ENCODE measurements around the gene SNRPD2.
"Not testable (repeated sequence)": the region's sequence is repeated elsewhere in the genome, so short reads cannot be mapped to it uniquely, and the experiment has no call there.

SNRPD2 gene

DNA sequence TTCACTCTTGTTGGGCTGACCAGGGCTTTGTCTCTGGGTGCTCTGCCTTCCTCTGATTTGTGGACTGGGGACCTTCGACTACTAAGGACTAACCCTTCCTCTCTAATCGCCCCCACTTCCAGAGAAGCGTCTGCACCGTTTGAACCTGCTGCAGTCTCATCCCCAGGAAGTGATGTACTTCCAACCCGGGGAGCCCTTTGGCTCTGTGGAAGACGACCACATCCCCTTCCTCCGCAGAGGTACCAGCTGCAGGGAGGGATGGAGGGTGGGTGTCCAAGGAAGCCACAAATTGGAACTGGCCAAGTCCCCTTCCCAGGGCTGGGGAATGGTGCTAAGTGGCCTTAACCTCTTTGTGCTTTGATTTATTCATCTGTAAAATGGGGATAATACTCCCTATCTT lies 9.9 kb upstream of the SNRPD2 start:
- DNase-seq (no peak), ATAC-seq (no peak)

DNA sequence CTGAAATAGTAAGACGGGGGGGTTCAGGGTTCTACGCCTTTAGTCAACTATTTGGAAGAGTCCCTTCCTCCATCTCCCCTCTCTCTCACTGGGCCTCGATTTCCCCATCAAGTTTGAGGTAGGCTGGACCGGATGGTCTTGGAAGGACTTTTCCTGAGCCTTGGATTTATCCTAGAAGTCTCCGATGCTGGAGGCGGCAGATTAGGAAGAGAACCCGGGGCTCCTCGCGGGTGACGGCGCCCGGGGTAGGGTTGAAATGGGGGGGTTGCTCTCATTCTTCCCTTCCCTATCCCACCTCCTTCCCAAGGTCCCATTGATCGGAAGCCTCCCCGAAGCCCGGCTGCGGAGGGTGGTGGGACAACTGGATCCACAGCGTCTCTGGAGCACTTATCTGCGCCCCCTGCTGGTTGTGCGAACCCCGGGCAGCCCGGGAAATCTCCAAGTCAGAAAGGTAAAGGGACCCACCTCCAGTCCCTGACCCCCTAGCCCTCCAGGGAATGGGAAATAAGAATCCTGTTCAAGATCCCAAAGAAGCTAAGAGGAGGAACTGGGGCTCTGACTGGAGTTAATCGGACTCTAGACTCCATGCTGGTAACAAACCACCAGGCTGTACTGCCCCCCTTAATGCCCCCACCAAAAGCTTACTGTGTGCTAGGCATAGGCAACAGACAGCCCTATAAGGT lies 1.5 kb upstream of the SNRPD2 start:
- ATAC-seq (no peak), DNase-seq (peak; percentile 91)

DNA sequence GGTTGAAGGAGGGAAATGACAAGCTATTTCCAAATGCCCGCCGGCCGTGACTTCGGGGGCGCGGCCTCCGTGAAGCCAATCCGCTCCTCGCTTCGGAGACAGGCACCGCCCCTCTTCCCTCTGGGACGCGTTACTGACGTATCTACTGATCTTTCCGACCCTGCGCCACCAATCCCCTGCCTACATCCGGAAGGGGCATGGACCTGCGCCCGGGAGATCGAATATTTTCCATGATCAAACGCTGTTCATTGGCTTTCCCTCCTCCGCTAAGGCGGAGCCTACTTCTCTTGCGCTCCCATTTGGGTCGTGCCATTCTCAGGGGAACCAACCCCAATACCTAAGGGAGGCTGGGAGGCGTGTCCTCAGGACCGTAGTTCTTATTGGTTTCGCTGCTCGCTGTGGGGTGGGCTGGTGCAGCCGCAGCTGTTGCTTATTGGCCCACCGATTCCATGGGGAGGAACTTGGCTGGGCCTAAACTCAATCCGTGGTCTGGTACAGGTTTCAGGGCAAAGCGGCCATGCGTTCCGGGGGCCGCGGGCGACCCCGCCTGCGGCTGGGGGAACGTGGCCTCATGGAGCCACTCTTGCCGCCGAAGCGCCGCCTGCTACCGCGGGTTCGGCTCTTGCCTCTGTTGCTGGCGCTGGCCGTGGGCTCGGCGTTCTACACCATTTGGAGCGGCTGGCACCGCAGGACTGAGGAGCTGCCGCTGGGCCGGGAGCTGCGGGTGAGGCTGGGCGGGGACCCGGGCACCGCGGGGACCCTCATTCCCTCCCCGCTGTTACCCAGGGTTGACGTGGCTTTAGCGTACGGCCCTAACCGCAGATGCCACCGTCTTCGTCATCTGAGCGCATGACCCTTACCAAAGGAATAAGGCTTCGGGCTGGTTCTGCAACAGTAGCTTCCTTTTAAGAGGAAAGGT lies 693 bp upstream of the SNRPD2 start, which contains the start of gene QPCTL:
TSS of gene QPCTL (plus strand) at position 480 of the 919 bp plus-strand sequence. CDS start at position 518, 38 bp downstream.
- DNase-seq (peak; percentile 96), ATAC-seq (peak; percentile 97)

DNA sequence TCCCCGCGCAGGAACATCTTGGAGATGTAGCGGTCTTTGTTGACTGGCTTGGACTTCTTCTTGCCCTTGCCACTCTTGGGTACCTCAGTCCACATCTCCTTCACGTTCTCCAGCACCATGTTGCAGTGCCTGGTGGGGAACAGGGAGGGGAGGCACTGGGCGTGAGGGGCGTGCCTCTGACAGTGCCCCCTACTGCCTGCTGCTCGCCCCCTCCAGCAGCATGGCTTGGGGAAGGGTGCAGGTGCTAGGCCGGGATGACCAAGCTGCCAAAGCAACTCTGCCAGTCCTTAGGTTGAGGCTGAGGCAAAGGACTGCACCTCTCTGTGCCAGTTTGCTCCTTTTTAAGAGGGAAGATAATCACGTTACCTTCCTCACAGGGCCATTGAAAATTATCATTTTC lies 4.2 kb downstream of the SNRPD2 start:
- no peak for ATAC-seq
- no peak for DNase-seq

DNA sequence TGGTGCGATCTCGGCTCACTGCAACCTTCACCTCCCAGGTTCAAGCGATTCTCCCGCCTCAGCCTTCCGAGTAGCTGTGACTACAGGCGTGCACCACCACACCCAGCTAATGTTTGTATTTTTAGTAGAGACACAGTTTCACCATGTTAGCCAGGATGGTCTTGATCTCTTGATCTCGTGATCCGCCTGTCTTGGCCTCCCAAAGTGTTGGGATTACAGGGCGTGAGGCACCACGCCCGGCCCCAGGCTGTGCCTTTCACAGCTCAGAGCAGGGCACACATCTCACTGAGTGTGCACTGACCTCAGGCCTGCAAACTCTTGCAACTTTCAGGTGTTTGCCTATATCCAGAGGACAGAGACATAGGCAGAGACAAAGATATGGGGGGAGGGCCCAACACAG lies 6.7 kb downstream of the SNRPD2 start:
- not testable (repeated sequence) for DNase-seq, ATAC-seq

DNA sequence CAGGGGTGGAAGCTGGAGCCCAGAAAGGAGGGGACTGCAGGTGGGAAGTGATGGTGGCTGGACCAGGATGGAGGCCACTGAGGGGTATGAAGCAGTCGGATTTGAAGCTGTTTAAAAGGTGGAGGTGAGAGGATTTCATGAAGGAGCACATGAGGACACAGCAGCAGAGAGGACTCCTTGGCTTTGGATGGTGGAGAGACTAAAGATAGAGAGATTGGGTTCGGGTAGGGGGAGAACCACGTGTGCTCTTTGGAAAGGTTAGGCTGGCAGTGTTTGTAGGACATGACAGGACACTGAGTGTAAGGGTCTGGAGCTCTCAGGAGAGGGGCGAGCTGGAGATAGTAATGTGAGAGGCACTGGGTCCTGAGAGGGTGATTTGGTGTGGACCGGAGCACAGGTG lies 8.8 kb downstream of the SNRPD2 start:
- DNase-seq = no peak
- ATAC-seq = no peak

DNA sequence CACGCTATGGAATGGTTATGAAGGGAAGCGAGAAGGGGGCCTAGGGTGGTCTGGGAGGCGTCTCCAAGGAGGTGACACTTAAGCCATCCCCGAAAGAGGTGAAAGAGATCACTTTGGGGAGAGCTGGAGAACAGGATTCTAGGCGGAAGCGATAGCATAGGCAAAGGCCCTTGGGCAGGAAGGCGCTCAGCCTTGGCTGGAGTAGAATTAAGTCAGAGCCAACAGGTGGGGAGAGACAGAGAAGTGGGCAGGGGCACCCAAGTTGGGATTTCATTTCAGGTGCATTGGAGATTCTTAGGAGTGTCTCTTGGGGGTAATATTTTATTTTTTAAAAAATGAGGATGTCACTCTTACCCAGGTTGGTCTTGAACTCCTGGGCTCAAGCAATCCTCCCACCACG lies 9.6 kb downstream of the SNRPD2 start:
- ATAC-seq = no peak
- no peak for DNase-seq

DNA sequence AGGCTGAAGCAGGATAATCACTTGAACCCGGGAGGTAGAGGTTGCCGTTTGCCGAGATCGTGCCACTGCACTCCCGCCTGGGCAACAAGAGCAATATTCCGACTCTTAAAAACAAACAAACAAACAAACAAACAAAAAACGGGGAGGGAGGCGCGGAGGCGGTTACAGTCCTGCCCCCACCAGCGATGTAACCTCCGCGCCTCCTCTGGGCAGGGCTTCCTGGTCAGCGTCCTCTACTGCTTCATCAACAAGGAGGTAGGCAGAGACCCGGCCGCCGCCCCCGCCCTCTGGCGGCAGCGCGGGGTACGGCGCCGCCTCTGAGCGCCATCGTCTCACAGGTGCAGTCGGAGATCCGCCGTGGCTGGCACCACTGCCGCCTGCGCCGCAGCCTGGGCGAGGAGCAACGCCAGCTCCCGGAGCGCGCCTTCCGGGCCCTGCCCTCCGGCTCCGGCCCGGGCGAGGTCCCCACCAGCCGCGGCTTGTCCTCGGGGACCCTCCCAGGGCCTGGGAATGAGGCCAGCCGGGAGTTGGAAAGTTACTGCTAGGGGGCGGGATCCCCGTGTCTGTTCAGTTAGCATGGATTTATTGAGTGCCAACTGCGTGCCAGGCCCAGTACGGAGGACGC lies 10.2 kb downstream of the SNRPD2 start:
- DNase-seq (peak; percentile 88), ATAC-seq (peak; percentile 90)

DNA sequence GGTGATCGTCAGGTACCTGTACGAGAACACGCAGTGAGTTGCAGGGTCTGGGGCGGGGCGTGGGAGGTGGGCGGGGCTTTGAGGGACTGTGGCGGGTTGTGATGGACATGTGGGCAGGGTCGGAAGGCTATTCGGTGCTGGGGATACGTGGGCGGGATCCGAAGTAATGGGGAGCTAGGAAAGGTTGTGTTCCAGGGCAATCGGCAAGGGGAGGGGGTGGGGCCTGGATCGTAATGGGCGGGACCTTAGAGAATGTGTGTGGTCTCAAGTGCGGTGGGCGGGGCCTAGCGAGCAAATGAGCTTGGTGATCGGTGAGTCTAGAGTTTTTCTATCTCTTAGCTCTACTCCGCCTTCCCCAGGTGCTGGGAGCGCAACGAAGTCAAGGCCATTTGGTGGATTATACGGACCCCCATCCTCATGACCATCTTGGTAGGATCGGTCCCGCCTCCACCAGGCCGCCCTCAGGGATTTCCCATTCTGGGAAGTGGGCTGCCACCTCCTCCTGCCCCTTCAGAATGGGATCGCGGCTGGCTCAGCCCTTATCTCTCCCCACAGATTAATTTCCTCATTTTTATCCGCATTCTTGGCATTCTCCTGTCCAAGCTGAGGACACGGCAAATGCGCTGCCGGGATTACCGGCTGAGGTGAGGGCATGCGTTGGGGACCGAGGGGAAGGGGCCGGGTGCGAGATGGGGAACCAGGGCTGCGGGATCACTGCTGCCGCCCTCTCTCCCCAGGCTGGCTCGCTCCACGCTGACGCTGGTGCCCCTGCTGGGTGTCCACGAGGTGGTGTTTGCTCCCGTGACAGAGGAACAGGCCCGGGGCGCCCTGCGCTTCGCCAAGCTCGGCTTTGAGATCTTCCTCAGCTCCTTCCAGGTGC lies 14.2 kb downstream of the SNRPD2 start:
- peak; percentile 59 for ATAC-seq
- peak; percentile 88 for DNase-seq

DNA sequence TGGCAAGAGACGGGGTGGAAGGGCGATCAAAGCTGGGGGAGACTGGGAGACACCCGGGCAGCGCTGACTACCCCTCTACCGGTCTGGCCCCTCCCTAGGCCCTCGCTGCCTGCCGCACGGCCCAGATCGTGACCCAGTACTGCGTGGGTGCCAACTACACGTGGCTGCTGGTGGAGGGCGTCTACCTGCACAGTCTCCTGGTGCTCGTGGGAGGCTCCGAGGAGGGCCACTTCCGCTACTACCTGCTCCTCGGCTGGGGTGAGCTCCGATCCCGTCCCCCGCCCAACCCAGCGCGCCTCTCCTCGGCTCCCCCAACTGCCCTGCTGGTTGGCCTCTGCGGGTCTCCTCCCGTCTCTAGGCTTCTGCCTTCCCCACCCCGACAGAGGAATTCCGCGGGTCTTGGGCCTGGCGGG lies 14.9 kb downstream of the SNRPD2 start:
- DNase-seq = peak; percentile 60
- ATAC-seq = peak; percentile 21

DNA sequence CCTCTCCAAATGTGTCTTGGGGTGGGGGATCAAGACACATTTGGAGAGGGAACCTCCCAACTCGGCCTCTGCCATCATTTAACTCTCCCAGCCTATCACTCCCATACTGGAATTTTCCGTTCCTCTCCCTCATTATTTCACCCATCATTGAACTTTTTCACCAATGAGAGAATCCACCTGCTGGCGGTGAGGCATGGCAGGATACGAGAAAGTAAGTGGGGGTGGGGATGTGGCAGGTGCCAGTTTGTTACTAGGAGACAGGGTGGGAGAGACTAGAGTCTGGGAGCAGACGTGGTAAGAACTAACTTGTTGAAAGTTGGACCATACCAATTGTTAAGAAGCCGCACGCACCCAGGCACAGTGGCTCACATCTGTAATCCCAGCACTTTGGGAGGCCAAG lies 16.8 kb downstream of the SNRPD2 start:
- DNase-seq = no peak
- no peak for ATAC-seq

DNA sequence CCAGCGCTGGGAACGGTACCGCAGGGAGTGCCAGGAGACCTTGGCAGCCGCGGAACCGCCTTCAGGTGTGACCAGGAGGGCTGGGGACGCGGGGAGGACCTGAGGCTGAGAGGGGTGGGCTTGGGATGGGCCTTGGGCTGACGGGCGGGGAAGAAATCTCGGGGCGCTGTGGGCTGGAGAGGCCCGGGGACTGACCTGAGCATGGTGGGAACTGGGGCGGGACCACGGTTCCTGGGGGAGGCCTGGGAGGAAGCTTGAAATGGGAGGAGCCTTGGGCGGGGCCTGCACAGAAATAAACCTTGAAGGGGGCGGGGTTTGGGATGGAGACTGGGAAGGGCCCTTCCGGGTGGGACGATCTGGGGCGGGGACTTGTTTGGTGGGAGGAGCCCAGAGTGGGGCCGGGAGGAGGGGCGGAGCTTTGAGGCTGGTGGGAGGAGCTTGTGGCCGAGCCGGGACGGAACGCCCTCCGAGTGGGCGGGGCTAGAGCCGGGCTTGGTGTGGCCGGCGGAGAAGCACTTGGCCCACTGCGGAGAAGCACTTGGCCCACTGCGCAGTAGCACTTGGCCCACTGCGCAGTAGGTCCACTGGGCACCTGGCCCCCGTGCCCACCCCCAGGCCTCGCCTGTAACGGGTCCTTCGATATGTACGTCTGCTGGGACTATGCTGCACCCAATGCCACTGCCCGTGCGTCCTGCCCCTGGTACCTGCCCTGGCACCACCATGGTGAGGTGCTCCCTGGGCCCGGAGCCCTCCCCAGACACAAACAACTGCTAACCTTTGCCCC lies 20.9 kb downstream of the SNRPD2 start:
- ATAC-seq (peak; percentile 14), DNase-seq (peak; percentile 86)

DNA sequence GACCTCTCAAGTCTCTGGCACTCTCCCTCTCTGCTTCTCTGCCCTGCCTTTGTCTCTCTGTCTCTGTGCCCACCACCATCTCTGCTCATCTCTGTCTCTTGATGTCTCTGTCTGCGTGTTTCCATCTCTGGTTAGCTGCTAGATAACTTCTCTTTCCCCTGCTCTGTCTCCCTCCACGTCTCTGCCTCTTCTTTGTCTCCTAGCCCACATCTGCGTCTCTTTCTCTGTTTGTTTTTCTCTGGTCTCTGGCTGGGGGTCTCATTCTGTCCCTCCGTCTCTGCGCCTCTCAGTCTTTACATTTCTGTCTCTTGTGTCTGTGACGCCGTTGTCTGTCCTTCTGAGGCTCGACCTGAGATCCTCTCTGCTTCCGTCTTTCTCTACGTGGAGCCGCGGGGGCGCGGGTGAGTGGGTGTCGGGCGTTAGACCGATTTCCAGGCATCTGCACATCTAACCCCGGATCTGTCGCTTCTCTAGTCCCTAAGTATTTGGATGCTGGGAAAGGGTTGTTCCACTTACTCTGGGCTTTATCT lies 23.3 kb downstream of the SNRPD2 start:
- DNase-seq = peak; percentile 40
- ATAC-seq = no peak

DNA sequence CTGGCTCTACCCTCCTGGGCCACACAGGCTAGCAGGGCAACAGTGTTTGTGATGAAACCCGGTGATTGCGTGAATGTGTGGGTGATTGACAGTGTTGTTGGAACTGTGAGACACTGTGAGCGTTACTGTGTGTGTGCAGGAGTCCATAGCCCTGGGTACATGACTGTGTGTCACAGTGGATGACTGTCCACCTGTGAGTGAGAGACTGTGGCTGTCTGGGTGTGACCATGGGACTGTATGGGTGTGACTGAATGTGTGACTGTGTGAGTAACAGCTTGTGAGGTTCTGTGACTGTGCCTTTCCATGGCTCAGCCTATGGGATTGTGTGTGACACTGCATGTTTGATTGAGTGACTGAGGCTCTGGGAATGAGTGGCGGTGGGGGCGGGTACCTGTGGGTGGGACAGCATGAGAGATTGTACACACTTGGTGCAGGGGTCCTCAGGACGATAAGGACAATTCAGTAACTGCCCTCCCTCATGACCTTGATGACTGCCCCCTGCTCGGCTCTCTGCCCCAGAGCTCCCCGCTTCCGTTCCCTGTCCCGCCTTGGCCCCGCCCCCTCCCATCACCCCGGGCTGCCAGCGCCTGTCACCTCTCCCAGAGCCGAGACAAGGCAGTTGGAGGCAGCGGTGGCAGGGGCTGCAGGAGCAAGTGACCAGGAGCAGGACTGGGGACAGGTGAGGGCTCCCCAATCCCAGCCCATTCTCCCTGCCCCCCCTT lies 24.0 kb downstream of the SNRPD2 start, which contains the start of gene GIPR:
TSS of gene GIPR (plus strand) at position 602 of the 722 bp plus-strand sequence. CDS start 1,300 bp downstream, outside the sequence.
- DNase-seq (peak; percentile 80), ATAC-seq (peak; percentile 96)

DNA sequence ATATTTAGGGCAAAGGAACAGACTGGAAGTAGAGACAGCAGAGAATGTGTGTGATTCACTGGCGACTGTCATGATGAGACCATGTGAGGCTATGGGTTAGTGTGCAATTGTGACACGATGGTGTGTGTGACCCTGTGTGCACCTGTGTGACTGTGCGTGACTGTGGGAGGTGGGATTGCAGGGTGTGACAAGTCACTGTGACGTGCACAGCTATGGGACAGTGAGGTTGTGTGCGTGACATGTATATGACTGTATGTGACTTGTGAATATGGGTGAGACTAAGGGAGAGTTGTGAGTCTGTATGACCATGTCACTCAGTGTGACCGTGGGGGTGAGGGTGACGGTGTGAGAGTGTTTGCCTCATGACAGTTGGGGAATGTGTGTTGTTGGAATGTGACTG lies 27.2 kb downstream of the SNRPD2 start:
- no peak for DNase-seq

DNA sequence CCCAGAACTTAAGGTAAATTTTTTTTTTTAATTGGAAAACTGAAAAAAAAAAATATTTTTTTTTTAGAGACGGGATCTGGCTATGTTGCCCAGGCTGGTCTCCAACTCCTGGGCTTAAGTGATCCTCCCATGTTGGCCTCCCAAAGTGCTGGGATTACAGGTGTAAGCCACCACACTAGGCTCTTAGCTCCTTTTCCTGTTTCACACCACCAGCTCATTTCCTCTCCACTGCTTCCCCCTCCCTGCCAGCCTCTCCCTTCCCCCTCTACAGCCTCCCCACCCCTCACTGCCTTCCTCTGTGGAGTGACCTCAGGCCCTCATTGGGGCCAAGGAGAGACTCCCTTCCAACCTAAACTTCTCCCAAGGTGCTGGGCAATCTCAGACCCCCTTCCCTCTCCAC lies 28.0 kb downstream of the SNRPD2 start:
- ATAC-seq = no peak

More for the DNA sequence above, 27.2 kb downstream of the SNRPD2 start:
- no peak for ATAC-seq

DNA sequence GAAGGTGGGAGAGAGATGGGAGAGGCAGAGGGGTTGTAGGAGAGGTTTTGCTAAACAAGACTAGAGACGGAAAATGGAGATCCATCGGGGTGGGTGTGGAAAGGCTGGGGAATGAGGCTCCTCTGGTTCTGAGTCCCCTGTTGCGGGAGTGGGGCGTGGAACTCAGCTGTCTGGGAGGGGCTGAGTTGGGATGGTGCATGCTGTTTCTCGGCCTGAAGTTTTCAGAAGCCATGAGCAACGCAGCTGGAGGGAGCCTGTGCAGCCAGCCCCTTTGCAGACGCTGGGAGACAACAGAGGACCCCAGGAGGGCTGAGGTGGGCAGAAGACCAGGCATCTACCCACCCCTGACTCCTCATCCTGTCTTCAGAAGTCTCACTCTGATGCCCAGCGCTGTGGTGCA lies 31.1 kb downstream of the SNRPD2 start:
- ATAC-seq = no peak
- DNase-seq = no peak

More for the DNA sequence above, 28.0 kb downstream of the SNRPD2 start:
- no peak for DNase-seq

DNA sequence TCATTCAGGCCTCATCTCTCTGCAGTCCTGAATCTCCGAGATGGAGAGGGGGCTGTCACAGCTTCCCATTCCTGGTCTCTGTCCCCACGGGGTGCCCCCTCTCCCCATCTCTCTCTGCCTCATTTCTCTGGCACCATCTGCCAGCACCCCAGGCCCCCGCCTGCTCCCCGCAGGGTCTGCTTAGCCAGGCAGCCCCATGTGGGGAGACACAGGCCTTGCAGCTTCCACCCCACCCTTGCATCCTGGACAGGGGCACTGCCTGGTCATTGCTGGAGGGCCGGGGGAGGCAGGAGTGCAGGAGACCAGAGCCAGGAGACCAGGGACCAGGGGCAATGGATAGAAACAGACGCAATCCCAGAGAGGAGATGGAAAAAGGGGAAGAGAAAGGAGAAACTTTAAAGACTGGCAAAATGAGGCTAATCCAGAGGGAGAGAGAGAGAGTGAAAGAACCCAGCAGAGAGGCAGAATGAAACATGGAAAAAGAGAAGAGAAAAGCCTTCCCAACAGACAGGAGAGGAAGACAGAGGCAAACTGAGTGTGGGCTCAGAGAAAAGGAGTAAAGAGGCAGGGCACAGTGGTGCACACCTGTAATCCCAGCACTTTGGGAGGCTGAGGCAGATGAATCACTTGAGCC lies 32.5 kb downstream of the SNRPD2 start:
- no peak for ATAC-seq
- DNase-seq = no peak

DNA sequence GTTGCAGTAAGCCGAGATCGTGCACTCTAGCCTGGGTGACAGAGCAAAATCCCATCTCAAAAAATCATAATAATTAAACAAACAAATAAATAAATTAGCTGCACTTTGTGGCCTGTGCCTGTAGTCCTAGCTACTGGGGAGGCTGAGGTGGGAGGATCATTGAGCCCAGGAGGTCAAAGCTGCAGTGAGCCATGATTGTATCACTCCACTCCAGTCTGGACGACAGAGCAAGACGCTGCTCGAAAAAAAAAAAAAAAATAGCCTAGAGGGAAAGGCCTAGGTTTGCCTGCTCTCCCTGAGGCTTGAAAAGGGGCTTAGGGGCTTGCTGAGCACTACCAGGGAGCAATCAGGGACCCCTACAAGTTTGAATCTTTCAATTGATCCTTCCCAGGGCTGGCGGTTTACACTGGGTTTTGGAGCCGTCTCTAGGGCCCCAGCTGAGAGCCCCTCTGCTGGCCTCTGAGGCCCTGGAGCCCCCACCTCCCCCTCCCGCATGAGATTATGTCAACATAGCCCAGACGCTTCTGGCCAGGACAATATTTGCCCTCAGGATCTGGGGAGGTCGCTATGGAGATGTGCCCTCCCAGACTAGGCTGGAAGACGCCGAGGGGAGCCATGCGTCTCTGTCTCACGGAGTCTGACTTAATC lies 34.1 kb downstream of the SNRPD2 start:
- DNase-seq (no peak), ATAC-seq (no peak)
